Nephron progenitor cell (in vitro differentiated cells): Measurements from ENCODE around the gene PDGFA.
A peak's percentile ranks its signal among the peaks of the same experiment; 100 is the strongest.

Source experiments
- DNase-seq: peaks from one replicate; pipeline ENCODE4 v3.0.0; 2021
- H3K27ac Mint-ChIP-seq: 2 replicates; pipeline ENCODE4 v1.8.0; 2021; ENCODE audit warnings: mild to moderate bottlenecking, moderate library complexity, mixed read lengths
- H3K27me3 Mint-ChIP-seq: 2 replicates; pipeline ENCODE4 v1.8.0; 2021; ENCODE audit warnings: mild to moderate bottlenecking, low read depth, mixed read lengths; ENCODE audit not compliant: poor library complexity
- H3K36me3 Mint-ChIP-seq: 2 replicates; pipeline ENCODE4 v1.8.0; 2021; ENCODE audit warnings: low read depth, mixed read lengths
- H3K4me1 Mint-ChIP-seq: 2 replicates; pipeline ENCODE4 v1.8.0; 2021; ENCODE audit warnings: mixed read lengths
- H3K4me3 Mint-ChIP-seq: 2 replicates; pipeline ENCODE4 v1.8.0; 2021; ENCODE audit warnings: mild to moderate bottlenecking, moderate library complexity, mixed read lengths
- H3K9me3 Mint-ChIP-seq: 2 replicates; pipeline ENCODE4 v1.8.0; 2021; ENCODE audit warnings: mild to moderate bottlenecking, moderate library complexity, mixed read lengths
- TF ChIP-seq, protein P1 (sequence below): fragments of 200-600 bp; sonication (generic); IDR thresholded peaks from 2 replicates; pipeline ENCODE4 v1.5.0; 2021; ENCODE audit warnings: antibody characterized with exemption

The PDGFA gene

DNA sequence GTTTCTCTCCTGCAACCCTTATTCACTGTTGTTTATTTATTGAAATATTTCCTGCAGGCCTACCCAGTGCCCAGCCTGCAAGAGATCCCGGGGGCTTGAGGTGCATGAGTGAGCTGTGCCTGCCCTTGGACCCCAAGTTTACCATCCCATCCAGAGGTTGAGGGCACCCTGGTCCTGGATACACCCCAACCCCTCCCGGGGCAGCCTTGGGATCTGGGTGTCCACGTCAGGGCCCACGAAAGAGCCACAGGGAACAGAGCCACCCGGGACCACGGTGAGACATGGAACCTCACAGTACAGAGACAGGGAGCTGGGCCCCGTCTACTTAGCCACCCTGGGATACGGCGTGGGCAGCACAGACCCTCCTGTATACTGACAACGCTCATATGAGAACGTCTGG, 28.8 kb upstream of the PDGFA start:
- Mint-ChIP-seq H3K27me3 (no peaks in the 10 kb centered on the region), H3K4me1 (peaks cover 7% of the 10 kb centered on the region), H3K27ac (peak overlapping the region; percentile 94), H3K9me3 (peaks cover 10% of the 10 kb centered on the region), H3K36me3 (peaks cover 24% of the 10 kb centered on the region), H3K4me3 (no peak overlapping the region)
- TF ChIP-seq, protein P1, sequence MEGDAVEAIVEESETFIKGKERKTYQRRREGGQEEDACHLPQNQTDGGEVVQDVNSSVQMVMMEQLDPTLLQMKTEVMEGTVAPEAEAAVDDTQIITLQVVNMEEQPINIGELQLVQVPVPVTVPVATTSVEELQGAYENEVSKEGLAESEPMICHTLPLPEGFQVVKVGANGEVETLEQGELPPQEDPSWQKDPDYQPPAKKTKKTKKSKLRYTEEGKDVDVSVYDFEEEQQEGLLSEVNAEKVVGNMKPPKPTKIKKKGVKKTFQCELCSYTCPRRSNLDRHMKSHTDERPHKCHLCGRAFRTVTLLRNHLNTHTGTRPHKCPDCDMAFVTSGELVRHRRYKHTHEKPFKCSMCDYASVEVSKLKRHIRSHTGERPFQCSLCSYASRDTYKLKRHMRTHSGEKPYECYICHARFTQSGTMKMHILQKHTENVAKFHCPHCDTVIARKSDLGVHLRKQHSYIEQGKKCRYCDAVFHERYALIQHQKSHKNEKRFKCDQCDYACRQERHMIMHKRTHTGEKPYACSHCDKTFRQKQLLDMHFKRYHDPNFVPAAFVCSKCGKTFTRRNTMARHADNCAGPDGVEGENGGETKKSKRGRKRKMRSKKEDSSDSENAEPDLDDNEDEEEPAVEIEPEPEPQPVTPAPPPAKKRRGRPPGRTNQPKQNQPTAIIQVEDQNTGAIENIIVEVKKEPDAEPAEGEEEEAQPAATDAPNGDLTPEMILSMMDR, result no peak
- DNase-seq, result no peak

DNA sequence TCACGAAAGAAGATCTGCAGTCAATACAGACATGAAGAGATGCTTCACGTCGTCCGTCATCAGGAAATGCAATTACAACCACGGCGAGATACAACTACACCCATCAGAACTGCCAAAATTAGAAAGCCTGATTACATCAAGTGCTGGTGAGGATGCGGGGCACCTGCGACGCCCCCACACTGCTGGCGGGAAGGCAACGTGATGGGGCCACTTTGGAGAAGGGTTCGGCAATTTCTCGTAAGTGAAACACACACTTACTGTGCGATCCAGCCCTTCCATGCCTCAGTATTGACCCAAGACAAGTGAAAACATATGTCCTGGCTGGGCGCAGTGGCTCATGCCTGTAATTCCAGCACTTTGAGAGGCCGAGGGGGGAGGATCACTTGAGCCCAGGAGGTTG, 25.8 kb upstream of the PDGFA start:
- no peak overlapping the region for H3K27ac Mint-ChIP-seq
- peaks cover 24% of the 10 kb centered on the region for H3K36me3 Mint-ChIP-seq
- TF ChIP-seq, protein P1, result no peak
- H3K4me1 Mint-ChIP-seq, result peaks cover 26% of the 10 kb centered on the region
- H3K9me3 Mint-ChIP-seq, result peaks cover 10% of the 10 kb centered on the region
- DNase-seq, result no peak
- peaks cover 4% of the 10 kb centered on the region for H3K27me3 Mint-ChIP-seq
- H3K4me3 Mint-ChIP-seq, result no peak overlapping the region

DNA sequence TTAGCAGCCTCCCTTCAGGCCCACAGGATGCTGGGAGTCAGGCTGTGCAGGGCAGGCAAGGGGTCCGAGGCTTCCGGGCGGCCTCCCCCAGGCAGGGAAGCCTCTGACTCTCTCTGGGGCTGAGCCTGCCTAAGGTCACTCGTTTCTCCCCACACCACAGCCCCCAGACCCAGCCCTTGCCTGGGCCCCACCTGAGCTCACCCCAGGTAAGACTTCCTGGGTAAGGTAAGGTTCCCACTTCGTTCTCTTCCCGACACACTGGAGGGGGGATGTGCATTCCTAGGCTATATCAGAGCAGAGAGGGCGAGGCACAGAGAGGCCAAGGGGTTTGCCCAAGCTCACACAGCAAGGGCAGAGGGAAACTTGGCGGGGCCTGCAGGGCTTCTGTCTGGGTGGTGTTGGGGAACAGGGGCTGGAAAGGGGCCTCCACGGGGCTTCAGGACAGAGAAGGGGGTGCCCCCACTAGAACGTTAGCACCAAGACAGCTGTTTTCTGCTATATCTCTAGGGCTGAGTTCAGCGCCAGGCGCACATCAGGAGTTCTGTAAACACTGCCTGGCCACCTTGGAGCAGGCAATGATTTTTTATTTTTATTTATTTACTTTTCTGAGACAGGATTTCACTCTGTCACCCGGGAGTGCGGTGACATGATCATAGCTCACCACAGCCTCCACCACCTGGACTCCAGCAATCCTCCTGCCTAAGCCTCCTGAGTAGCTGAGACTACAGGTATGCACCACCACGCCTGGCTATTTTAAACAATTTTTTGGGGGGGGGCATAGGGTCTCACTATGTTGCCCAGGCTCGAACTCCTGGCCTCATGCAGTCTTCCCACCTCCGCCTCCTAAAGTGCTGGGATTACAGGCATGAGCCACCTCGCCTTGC, 24.9 kb upstream of the PDGFA start:
- TF ChIP-seq, protein P1, result no peak
- Mint-ChIP-seq H3K4me1 (peaks cover 32% of the 10 kb centered on the region), H3K27me3 (peaks cover 4% of the 10 kb centered on the region), H3K27ac (no peak overlapping the region), H3K4me3 (no peak overlapping the region), H3K36me3 (peaks cover 24% of the 10 kb centered on the region), H3K9me3 (peaks cover 10% of the 10 kb centered on the region)
- DNase-seq, result no peak

DNA sequence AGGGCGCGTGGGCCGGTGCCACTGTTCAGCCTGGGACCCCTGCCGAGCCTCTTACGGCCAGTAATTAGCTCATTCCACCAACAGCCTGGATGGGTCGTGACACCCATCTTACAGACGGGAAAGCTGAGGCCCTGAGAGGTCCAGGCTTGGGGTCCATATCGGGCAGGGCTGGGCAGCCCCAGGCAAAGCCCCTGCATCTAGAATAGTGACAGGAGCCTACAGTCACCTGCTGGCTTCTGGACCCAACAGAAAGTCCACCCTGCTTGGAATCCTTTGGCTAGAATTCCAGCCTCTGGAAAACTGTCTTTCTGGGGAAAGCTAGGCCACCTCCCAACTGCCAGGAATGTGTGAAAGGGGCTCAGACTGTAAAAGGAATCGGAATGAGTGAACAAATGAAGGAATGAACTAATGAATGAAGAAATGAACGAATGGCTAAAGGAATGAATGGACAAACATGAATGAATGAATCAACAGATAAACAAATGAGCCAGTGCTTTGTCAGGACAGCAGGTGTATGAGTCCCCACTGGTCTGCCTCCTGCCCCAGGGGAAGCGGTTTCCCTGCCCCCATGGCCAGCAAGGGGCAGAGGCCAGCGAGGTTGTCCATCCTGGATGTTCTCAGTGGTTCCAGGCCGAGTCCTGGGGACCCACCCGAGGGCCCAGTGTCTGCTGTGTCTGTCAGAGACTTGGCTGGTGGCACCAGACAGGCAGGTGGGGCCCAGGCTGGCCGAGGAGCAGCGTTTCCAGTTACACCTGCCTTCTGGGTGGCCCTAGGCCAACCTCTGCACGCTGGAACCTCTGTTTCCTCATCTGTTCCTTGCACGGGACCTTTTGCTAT, 24.1 kb upstream of the PDGFA start:
- Mint-ChIP-seq H3K4me1 (peaks cover 32% of the 10 kb centered on the region), H3K4me3 (no peak overlapping the region)

DNA sequence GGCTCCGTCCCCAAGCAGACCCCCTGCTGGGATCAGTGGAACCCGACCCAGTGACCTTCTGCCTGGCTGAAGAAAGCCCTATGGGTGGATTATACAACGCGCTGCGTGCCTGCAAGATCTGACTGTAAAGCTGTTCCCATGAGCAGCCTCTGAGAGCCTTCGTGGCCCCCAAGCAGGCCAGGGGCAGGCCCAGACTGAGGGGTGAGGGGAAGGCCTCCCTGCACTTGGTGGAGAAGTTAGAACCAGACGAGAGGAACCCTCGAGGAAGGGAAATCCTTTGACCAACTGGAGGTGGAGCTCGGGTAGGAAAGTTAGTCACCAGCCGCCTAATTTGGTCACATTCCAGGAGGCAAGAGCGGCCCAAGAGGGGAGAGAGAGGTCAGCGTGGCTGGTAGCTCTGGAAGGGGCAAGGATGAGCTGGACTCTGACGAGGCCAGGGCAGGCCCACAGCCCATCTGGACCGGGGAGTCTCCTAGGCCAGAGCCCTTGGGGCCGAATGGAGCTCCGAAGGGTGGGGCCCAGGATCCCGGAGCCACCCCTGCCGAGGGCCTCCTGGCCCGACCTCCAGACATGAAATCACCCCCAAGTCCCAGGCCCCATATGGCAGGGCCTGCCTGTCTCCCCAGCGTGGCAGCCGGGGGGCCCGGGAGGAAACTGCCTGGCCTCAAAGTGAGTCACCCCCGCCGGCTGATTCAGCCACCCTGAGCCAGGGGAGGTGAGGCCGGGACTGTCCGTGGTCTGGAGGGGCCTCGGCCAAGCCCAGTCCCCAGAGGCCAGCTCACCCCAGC, 23.3 kb upstream of the PDGFA start:
- peaks cover 31% of the 10 kb centered on the region for H3K4me1 Mint-ChIP-seq
- TF ChIP-seq, protein P1, result no peak
- H3K27me3 Mint-ChIP-seq, result peaks cover 4% of the 10 kb centered on the region
- peaks cover 12% of the 10 kb centered on the region for H3K36me3 Mint-ChIP-seq
- H3K4me3 Mint-ChIP-seq, result no peak overlapping the region
- H3K27ac Mint-ChIP-seq, result peak overlapping the region; percentile 96
- peaks cover 10% of the 10 kb centered on the region for H3K9me3 Mint-ChIP-seq
- DNase-seq, result no peak

More for the DNA sequence above, 24.1 kb upstream of the PDGFA start:
- Mint-ChIP-seq H3K36me3 (peaks cover 17% of the 10 kb centered on the region), H3K9me3 (peaks cover 10% of the 10 kb centered on the region), H3K27ac (no peak overlapping the region), H3K27me3 (peaks cover 4% of the 10 kb centered on the region)
- TF ChIP-seq, protein P1, result no peak
- no peak for DNase-seq
